ENCODE results near the gene CIITA. TPM values are rescaled to one million over a fixed set of nuclear protein-coding genes. Genes with fewer than 3 reads are reported as not detected.
A peak's percentile ranks its signal among the peaks of the same experiment; 100 is the strongest.
"Not testable (repeated sequence)": the region's sequence is repeated elsewhere in the genome, so short reads cannot be mapped to it uniquely, and the experiment has no call there.

Gene CIITA
- total RNA-seq, 3 donors from 2014 or later, result 5.6 to 14.6 (median 11.1) TPM

DNA sequence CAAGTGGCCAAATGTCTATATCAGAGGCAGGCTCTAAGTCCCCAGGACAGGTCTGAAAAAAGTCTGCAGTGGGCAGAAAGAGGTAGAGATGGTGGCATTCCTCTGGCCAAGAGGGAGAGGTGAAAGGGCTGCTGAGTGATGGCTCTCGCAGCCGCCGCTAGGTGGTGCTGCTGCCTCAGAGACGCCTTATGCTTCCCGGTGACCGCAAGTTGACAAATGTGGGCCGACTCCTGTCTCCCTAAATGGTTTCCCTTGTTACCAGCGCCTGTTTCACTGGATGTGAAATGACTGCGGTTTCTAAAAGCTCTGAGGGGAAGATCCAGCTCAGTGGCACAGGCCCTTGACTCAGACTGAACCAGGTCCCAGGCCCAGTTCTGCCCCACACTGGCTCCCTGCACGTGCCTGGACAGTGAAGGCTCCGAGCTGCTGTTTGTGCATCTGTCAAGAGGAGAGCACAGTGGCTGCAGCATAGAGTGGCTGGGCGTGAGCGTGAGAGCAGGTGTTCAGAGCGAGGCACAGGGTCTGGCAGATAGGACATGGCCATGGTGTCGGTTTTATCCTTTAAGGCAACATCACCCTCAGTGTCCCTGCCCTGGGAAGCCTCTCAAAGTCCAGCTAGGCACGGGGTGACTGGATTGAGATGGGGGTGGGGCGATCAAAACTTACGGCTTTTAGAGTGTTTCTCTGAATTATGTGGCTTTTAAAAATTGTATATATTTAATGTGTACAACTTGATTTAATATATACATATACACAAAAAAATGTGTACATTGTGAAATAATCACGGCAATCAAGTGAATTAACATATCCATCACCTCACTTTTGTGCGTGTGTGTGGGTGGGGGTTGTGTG lies 87.3 kb downstream of the CIITA start:
- no peak overlapping the region for H3K4me3 ChIP-seq
- TF ChIP-seq POLR2AphosphoS5 (IDR thresholded peaks at IDR 0.05) (peak in 2 of 3 donors; percentile 14 to 65), POLR2A (IDR thresholded peaks at IDR 0.05) (no peak)
- TF ChIP-seq, protein P1, sequence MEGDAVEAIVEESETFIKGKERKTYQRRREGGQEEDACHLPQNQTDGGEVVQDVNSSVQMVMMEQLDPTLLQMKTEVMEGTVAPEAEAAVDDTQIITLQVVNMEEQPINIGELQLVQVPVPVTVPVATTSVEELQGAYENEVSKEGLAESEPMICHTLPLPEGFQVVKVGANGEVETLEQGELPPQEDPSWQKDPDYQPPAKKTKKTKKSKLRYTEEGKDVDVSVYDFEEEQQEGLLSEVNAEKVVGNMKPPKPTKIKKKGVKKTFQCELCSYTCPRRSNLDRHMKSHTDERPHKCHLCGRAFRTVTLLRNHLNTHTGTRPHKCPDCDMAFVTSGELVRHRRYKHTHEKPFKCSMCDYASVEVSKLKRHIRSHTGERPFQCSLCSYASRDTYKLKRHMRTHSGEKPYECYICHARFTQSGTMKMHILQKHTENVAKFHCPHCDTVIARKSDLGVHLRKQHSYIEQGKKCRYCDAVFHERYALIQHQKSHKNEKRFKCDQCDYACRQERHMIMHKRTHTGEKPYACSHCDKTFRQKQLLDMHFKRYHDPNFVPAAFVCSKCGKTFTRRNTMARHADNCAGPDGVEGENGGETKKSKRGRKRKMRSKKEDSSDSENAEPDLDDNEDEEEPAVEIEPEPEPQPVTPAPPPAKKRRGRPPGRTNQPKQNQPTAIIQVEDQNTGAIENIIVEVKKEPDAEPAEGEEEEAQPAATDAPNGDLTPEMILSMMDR (IDR thresholded peaks at IDR 0.05), result peak; percentile 71 to 95 (median 87)
- intact Hi-C loops (cut with DNase I; ENCODE audit: low total_unique reads), result no loop called here
- no peaks in the 10 kb centered on the region for H3K36me3 ChIP-seq
- DNase-seq (ENCODE audit: low spot score in 2 of 2), result peak; percentile 75 to 83
- H3K27me3 ChIP-seq, result no peaks in the 10 kb centered on the region
- no peaks in the 10 kb centered on the region for H3K9me3 ChIP-seq
- peaks cover 0 to 3% of the 10 kb centered on the region in 2 donors for H3K4me1 ChIP-seq
- peak overlapping the region; percentile 41 to 43 for H3K27ac ChIP-seq

DNA sequence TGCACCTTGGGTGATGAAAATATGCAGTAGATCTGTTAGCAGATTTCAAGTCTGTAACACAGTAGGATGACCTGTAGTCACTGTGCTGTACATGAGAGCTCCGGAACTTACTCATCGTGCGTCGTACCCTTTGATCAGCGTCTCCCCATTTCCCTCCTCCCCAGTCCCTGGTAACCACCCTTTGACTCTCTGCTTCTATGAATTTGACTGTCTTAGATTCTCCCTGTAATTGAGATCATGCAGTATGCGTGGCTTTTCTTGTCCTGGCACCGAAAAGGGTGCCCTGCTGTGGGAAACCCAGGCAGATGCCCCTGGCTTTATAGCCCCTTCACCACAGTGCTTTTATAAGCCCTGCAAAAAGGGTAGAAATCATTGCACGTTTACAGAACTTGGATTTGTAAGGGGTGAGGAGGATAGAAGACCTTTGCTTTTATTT lies 87.9 kb downstream of the CIITA start:
- intact Hi-C loops (cut with DNase I; ENCODE audit: low total_unique reads), result loop anchor here (5.0 kb wide), 1 partner anchor 387 kb away; no protein-coding TSS in a partner anchor
- H3K4me3 ChIP-seq, result no peak overlapping the region
- peaks cover 0 to 3% of the 10 kb centered on the region in 2 donors for H3K4me1 ChIP-seq
- H3K36me3 ChIP-seq, result no peaks in the 10 kb centered on the region
- H3K9me3 ChIP-seq, result no peaks in the 10 kb centered on the region
- TF ChIP-seq, protein P1 (IDR thresholded peaks at IDR 0.05), result no peak
- no peak for TF ChIP-seq POLR2A (IDR thresholded peaks at IDR 0.05)
- no peak for TF ChIP-seq POLR2AphosphoS5 (IDR thresholded peaks at IDR 0.05)
- DNase-seq (ENCODE audit: low spot score in 2 of 2), result no peak
- no peaks in the 10 kb centered on the region for H3K27me3 ChIP-seq
- H3K27ac ChIP-seq, result no peak overlapping the region

- TF ChIP-seq POLR2A (IDR thresholded peaks at IDR 0.05) (no peak), POLR2AphosphoS5 (IDR thresholded peaks at IDR 0.05) (no peak)
- TF ChIP-seq, protein P1 (IDR thresholded peaks at IDR 0.05), result no peak
- Histone ChIP-seq H3K4me1 (peaks cover 0 to 3% of the 10 kb centered on the region in 2 donors), H3K9me3 (no peaks in the 10 kb centered on the region), H3K27me3 (no peaks in the 10 kb centered on the region), H3K27ac (no peak overlapping the region), H3K4me3 (no peak overlapping the region), H3K36me3 (no peaks in the 10 kb centered on the region)
- DNase-seq (ENCODE audit: low spot score in 2 of 2), result no peak
- intact Hi-C loops (cut with DNase I; ENCODE audit: low total_unique reads), result loop anchor here (5.0 kb wide), 1 partner anchor 387 kb away; no protein-coding TSS in a partner anchor
Observed at GRCh38 chr16:10965440-10966061, 88.5 kb downstream of the CIITA start.

GRCh38 chr16:10966129-10966528 lies 89.1 kb downstream of the CIITA start:
- DNase-seq (ENCODE audit: low spot score in 2 of 2), result no peak
- no peaks in the 10 kb centered on the region for H3K9me3 ChIP-seq
- intact Hi-C loops (cut with DNase I; ENCODE audit: low total_unique reads), result loop anchor here (5.0 kb wide), 1 partner anchor 386 kb away; no protein-coding TSS in a partner anchor

DNA sequence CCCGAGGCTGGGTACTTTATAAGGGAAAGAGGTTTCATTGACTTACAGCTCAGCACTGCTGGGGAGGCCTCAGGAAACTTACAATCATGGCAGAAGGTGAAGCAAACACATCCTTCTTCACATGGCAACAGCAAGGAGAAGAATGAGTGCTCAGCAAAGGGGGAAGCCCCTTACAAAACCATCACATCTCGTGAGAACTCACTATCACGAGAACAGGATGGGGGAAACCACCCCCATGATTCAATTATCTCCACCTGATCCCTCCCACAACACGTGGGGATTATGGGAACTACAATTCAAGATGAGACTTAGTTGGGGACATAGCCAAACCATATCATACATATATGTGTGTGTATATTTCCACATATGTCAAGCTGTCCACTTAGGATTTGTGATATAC lies 89.6 kb downstream of the CIITA start:
- H3K4me3 ChIP-seq; DNase-seq (ENCODE audit: low spot score in 2 of 2); H3K27me3 ChIP-seq; H3K9me3 ChIP-seq; H3K4me1 ChIP-seq; H3K36me3 ChIP-seq; H3K27ac ChIP-seq: not testable (repeated sequence)
- intact Hi-C loops (cut with DNase I; ENCODE audit: low total_unique reads), result loop anchor here (5.0 kb wide), 1 partner anchor 386 kb away; no protein-coding TSS in a partner anchor

More at GRCh38 chr16:10966129-10966528, 89.1 kb downstream of the CIITA start:
- Histone ChIP-seq H3K36me3 (no peaks in the 10 kb centered on the region), H3K27me3 (no peaks in the 10 kb centered on the region), H3K4me1 (peaks cover 0 to 3% of the 10 kb centered on the region in 2 donors), H3K4me3 (no peak overlapping the region), H3K27ac (no peak overlapping the region)
- no peak for TF ChIP-seq POLR2A (IDR thresholded peaks at IDR 0.05)
- no peak for TF ChIP-seq POLR2AphosphoS5 (IDR thresholded peaks at IDR 0.05)
